ENCODE measurements around the gene GPR135. TPM values are rescaled to one million over a fixed set of nuclear protein-coding genes. Genes with fewer than 3 reads are reported as not detected.
"Not testable (repeated sequence)": the region's sequence is repeated elsewhere in the genome, so short reads cannot be mapped to it uniquely, and the experiment has no call there.

The GPR135 gene
- total and polyA plus RNA-seq, 4 donors = 0.69 to 5.9 (median 2.8) TPM

GRCh38 chr14:59451849-59452248 lies 13.3 kb downstream of the GPR135 start:
- Histone ChIP-seq H3K4me3 (no peak overlapping the region), H3K4me1 (ENCODE audit: control insufficient read depth in 5 of 5, insufficient read depth in 5 of 5, low read length in 5 of 5) (peaks cover 0 to 3% (median 0%) of the 10 kb centered on the region in 5 donors), H3K27ac (ENCODE audit: low read depth in 1 of 2, low read length in 1 of 2) (no peak overlapping the region), H3K9me3 (ENCODE audit: control insufficient read depth in 4 of 4, insufficient read depth in 3 of 4, low read length in 3 of 4) (no peaks in the 10 kb centered on the region), H3K9ac (ENCODE audit: insufficient read depth in 1 of 2, low read length in 2 of 2) (no peak overlapping the region), H3K27me3 (ENCODE audit: control insufficient read depth in 3 of 3, insufficient read depth in 3 of 3, low read length in 2 of 3) (no peaks in the 10 kb centered on the region), H3K36me3 (ENCODE audit: control insufficient read depth in 4 of 4, insufficient read depth in 4 of 4, low read length in 4 of 4) (peaks cover 0 to under 1% (median under 1%) of the 10 kb centered on the region in 4 donors)
- DNase-seq (no peak), ATAC-seq (ENCODE audit: insufficient read depth, low FRiP score) (no peak)
- no peak for TF ChIP-seq CTCF (IDR thresholded peaks at IDR 0.05; ENCODE audit: control extremely low read depth, extremely low read depth)
- WGBS, 2 donors = 95 to 97% methylated on average over 1 of the region's 1 CpG

GRCh38 chr14:59450716-59451115 lies 14.5 kb downstream of the GPR135 start:
- WGBS, 2 donors = 94 to 97% methylated on average over 3 of the region's 3 CpGs
- no peak overlapping the region for H3K9ac ChIP-seq (ENCODE audit: insufficient read depth in 1 of 2, low read length in 2 of 2)
- H3K4me1 ChIP-seq (ENCODE audit: control insufficient read depth in 5 of 5, insufficient read depth in 5 of 5, low read length in 5 of 5) = peaks cover 0 to 3% (median 0%) of the 10 kb centered on the region in 5 donors
- no peaks in the 10 kb centered on the region for H3K36me3 ChIP-seq (ENCODE audit: control insufficient read depth in 4 of 4, insufficient read depth in 4 of 4, low read length in 4 of 4)
- ATAC-seq (ENCODE audit: insufficient read depth, low FRiP score) = no peak
- no peaks in the 10 kb centered on the region for H3K27me3 ChIP-seq (ENCODE audit: control insufficient read depth in 3 of 3, insufficient read depth in 3 of 3, low read length in 2 of 3)
- no peak overlapping the region for H3K4me3 ChIP-seq
- no peaks in the 10 kb centered on the region for H3K9me3 ChIP-seq (ENCODE audit: control insufficient read depth in 4 of 4, insufficient read depth in 3 of 4, low read length in 3 of 4)
- no peak for TF ChIP-seq CTCF (IDR thresholded peaks at IDR 0.05; ENCODE audit: control extremely low read depth, extremely low read depth)
- no peak for DNase-seq
- H3K27ac ChIP-seq (ENCODE audit: low read depth in 1 of 2, low read length in 1 of 2) = no peak overlapping the region

- H3K27ac ChIP-seq (ENCODE audit: low read depth in 1 of 2, low read length in 1 of 2); H3K4me3 ChIP-seq; H3K27me3 ChIP-seq (ENCODE audit: control insufficient read depth in 3 of 3, insufficient read depth in 3 of 3, low read length in 2 of 3); ATAC-seq (ENCODE audit: insufficient read depth, low FRiP score); H3K9me3 ChIP-seq (ENCODE audit: control insufficient read depth in 4 of 4, insufficient read depth in 3 of 4, low read length in 3 of 4); DNase-seq; H3K36me3 ChIP-seq (ENCODE audit: control insufficient read depth in 4 of 4, insufficient read depth in 4 of 4, low read length in 4 of 4); H3K9ac ChIP-seq (ENCODE audit: insufficient read depth in 1 of 2, low read length in 2 of 2); H3K4me1 ChIP-seq (ENCODE audit: control insufficient read depth in 5 of 5, insufficient read depth in 5 of 5, low read length in 5 of 5): not testable (repeated sequence)
- 79 to 80% methylated on average over 2 of the region's 2 CpGs for WGBS, 2 donors
These were observed 16.5 kb downstream of the GPR135 start for GRCh38 chr14:59448673-59449072.

GRCh38 chr14:59439256-59439965 lies 25.8 kb downstream of the GPR135 start:
- no peaks in the 10 kb centered on the region for H3K9me3 ChIP-seq (ENCODE audit: control insufficient read depth in 4 of 4, insufficient read depth in 3 of 4, low read length in 3 of 4)
- ATAC-seq (ENCODE audit: insufficient read depth, low FRiP score) (peak; percentile 53), DNase-seq (peak in 2 of 3 donors; percentile 70 to 78)
- no peaks in the 10 kb centered on the region for H3K36me3 ChIP-seq (ENCODE audit: control insufficient read depth in 4 of 4, insufficient read depth in 4 of 4, low read length in 4 of 4)
- no peak overlapping the region for H3K4me3 ChIP-seq
- H3K27ac ChIP-seq (ENCODE audit: low read depth in 1 of 2, low read length in 1 of 2) = peak overlapping the region in 1 of 2 donors; percentile 17
- no peak for TF ChIP-seq CTCF (IDR thresholded peaks at IDR 0.05; ENCODE audit: control extremely low read depth, extremely low read depth)
- no peaks in the 10 kb centered on the region for H3K27me3 ChIP-seq (ENCODE audit: control insufficient read depth in 3 of 3, insufficient read depth in 3 of 3, low read length in 2 of 3)
- H3K4me1 ChIP-seq (ENCODE audit: control insufficient read depth in 5 of 5, insufficient read depth in 5 of 5, low read length in 5 of 5) = peaks cover 0 to 11% (median 0%) of the 10 kb centered on the region in 5 donors
- 41 to 59% methylated on average over 5 of the region's 5 CpGs for WGBS, 2 donors
- no peak overlapping the region for H3K9ac ChIP-seq (ENCODE audit: insufficient read depth in 1 of 2, low read length in 2 of 2)
